Measurements from ENCODE around the gene STX3. TPM values are rescaled to one million over a fixed set of nuclear protein-coding genes. Genes with fewer than 3 reads are reported as not detected.
A peak's percentile ranks its signal among the peaks of the same experiment; 100 is the strongest.

STX3 gene
- 14.5 and 16.7 TPM in 2 replicates for total RNA-seq

DNA sequence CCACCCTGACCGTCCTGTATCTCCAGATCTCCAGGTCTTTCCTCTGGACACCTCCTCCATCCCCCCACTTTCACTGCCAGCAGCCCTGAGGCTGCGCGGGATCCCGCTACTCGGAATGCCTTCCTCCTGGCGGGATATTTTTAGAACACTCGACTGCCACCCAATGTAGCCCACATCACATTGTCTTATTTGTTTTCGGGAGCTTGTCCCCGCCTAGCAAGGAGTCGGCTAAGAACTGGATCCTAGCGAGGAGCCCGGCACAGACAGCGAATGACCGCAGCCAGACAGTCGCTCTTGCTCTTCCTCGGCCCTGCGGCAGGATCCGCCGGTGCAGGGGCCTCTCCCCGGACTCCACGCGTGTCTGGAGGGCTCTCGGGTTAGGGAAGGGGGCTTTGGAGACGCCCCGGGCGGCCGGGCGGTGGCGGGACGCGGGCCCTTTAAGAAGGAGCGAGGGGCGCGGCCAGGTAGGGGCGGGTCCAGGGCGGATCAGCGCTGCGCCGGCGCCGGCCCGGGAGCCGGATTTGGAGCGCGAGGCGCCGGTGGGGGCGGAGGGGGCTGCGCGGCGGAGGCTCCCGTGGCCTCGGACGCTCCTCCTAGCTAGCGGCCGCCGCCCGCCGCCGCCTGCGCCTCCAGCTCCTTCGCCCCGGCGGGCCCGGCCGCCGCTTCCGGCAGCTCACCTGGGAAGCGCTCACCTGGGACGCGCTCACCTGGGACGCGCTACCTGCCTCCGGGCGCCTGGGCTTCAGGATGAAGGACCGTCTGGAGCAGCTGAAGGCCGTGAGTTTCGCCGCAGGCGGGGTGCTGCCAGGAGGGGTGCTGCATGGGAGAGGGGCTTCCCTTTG, at the start of gene STX3:
Gene STX3, plus strand, starts transcription at position 518 of the 842 bp plus-strand sequence. Its CDS starts 230 bp downstream, at position 748.
- ChIA-PET POLR2A (interaction anchor here (1.0 to 4.3 kb wide), 7 partner anchors 10 to 139 kb away, joined by 3 to 43 read pairs (median 8); partner anchors contain the start of genes MRPL16 and OSBP), CTCF (interaction anchor here (1.0 to 7.3 kb wide), 12 partner anchors 12 to 375 kb away, joined by 3 to 112 read pairs (median 3); partner anchors contain the start of gene MRPL16)
- peak within 1 kb of the TSS; percentile 90 for H3K4me3 Mint-ChIP-seq
- peak within 1 kb of the TSS; percentile 62 for H3K27ac Mint-ChIP-seq
- peak; percentile 71 for DNase-seq
- TF ChIP-seq, protein P1, sequence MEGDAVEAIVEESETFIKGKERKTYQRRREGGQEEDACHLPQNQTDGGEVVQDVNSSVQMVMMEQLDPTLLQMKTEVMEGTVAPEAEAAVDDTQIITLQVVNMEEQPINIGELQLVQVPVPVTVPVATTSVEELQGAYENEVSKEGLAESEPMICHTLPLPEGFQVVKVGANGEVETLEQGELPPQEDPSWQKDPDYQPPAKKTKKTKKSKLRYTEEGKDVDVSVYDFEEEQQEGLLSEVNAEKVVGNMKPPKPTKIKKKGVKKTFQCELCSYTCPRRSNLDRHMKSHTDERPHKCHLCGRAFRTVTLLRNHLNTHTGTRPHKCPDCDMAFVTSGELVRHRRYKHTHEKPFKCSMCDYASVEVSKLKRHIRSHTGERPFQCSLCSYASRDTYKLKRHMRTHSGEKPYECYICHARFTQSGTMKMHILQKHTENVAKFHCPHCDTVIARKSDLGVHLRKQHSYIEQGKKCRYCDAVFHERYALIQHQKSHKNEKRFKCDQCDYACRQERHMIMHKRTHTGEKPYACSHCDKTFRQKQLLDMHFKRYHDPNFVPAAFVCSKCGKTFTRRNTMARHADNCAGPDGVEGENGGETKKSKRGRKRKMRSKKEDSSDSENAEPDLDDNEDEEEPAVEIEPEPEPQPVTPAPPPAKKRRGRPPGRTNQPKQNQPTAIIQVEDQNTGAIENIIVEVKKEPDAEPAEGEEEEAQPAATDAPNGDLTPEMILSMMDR (IDR thresholded peaks at IDR 0.05), result no peak
- H3K36me3 Mint-ChIP-seq (ENCODE audit: low read depth), result peaks cover 3% of the 10 kb centered on the region
- peaks cover 3% of the 10 kb centered on the region for H3K27me3 Mint-ChIP-seq
- intact Hi-C loops (cut with micrococcal nuclease), result loop anchor here (1.0 to 10.0 kb wide), 10 partner anchors 17 to 496 kb away; partner anchors contain the start of genes MRPL16, MS4A6A and PATL1
- H3K4me1 Mint-ChIP-seq, result peaks cover 28% of the 10 kb centered on the region
- peak; percentile 80 for ATAC-seq (ENCODE audit: low read depth)
- H3K9me3 Mint-ChIP-seq, result no peaks in the 10 kb centered on the region

DNA sequence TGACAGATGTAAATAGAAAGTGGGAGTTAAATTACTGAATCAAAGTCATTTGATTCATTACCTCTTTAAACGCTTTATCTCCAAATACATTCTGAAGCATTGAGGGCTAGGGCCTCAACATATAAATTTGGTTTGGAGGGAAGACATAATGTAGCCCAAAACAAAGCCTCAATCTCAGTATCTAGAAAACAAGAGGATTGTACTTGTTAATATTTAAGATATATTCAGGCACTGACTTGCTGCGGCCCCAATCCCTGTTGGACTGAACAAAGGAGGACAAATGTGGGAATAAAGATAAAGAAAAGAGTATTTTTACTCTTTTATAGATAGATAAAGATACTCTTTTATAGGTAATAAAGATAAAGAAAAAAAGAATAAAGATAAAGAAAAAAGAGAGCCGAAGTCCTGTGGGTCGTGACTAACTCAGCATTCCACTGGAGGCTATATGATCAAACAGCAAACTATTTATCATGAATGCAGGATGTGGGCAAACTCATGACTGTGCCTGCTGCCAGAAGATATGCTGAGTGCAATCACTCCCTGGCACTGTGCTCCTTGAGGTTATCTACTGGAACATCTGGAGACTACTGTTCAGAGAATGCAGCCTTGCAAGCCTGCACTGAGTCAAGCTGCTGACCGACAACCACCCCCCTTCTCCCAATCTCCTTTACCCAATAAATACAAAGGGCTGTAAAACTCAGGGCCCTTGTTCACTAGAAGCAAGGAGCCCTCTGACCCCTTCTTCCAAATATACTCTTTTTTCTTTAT, 48.5 kb upstream of the STX3 start:
- H3K36me3 Mint-ChIP-seq (ENCODE audit: low read depth), result no peaks in the 10 kb centered on the region
- no peak for DNase-seq
- no peak overlapping the region for H3K27ac Mint-ChIP-seq
- H3K4me3 Mint-ChIP-seq, result no peak overlapping the region
- H3K9me3 Mint-ChIP-seq, result peaks cover 2% of the 10 kb centered on the region
- peaks cover 17% of the 10 kb centered on the region for H3K27me3 Mint-ChIP-seq
- intact Hi-C loops (cut with micrococcal nuclease), result no loop called here
- no peak for ATAC-seq (ENCODE audit: low read depth)
- TF ChIP-seq, protein P1 (IDR thresholded peaks at IDR 0.05), result no peak
- POLR2A ChIA-PET, result no interaction called here
- CTCF ChIA-PET, result no interaction called here
- no peaks in the 10 kb centered on the region for H3K4me1 Mint-ChIP-seq

DNA sequence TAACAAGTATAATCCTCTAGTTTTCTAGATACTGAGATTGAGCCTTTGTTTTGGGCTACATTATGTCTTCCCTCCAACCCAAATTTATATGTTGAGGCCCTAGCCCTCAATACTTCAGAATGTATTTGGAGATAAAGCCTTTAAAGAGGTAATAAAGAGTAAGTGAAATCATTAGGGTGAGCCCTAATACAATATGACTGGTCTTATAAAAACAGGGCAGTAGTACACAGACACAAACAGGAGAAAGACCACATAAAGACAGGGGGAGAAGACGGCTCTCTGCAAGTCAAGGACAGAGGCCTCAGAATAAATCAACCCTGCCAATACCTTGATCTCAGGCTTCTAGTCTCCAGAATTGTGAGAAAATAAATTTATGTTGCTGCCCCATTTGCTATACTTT, 47.8 kb upstream of the STX3 start:
- Mint-ChIP-seq H3K36me3 (ENCODE audit: low read depth) (no peaks in the 10 kb centered on the region), H3K27me3 (peaks cover 15% of the 10 kb centered on the region), H3K9me3 (peaks cover 2% of the 10 kb centered on the region), H3K4me3 (no peak overlapping the region), H3K4me1 (no peaks in the 10 kb centered on the region), H3K27ac (no peak overlapping the region)
- CTCF ChIA-PET, result no interaction called here
- TF ChIP-seq, protein P1 (IDR thresholded peaks at IDR 0.05), result no peak
- no peak for ATAC-seq (ENCODE audit: low read depth)
- POLR2A ChIA-PET, result no interaction called here
- DNase-seq, result no peak
- intact Hi-C loops (cut with micrococcal nuclease), result no loop called here

DNA sequence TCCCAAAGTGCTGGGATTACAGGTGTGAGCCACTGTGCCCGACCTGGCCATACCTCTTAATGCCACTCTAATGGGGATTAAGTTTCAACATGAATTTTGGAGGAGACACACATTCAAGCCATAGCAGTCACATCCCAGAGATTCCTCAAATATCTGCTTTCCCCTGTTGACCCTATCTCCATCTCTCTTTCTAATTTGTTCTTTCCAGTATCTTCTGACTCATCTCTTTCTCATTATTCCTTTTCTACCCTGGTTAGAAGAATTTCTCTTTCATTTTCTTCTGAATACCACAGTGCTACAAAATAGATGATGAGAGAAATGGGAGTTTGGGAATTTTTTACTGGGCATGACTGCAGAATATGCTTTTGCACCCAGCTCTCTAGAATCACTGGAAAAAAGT, 46.6 kb upstream of the STX3 start:
- Mint-ChIP-seq H3K36me3 (ENCODE audit: low read depth) (no peaks in the 10 kb centered on the region), H3K27me3 (peaks cover 15% of the 10 kb centered on the region), H3K27ac (no peak overlapping the region), H3K9me3 (peaks cover 2% of the 10 kb centered on the region), H3K4me1 (no peaks in the 10 kb centered on the region), H3K4me3 (no peak overlapping the region)
- CTCF ChIA-PET, result no interaction called here
- ATAC-seq (ENCODE audit: low read depth) (no peak), DNase-seq (no peak)
- TF ChIP-seq, protein P1 (IDR thresholded peaks at IDR 0.05), result no peak
- POLR2A ChIA-PET, result no interaction called here
- intact Hi-C loops (cut with micrococcal nuclease), result no loop called here
